HepG2 (cell line): ENCODE results near the gene TLCD1. TPM values are rescaled to one million over a fixed set of nuclear protein-coding genes. Genes with fewer than 3 reads are reported as not detected.

ENCODE experiments used
- DNMT3B ChIP-seq: conservative IDR thresholded peaks from 2 replicates; pipeline ENCODE4 v1.6.1; 2016; ENCODE audit warnings: missing biosample characterization, control low read depth
- GTF3A ChIP-seq: sonication (generic); formaldehyde crosslinking; conservative IDR thresholded peaks from 2 replicates; pipeline ENCODE4 v1.4.0; 2020; ENCODE audit warnings: mild to moderate bottlenecking, missing genetic modification reagents
- HNF4A ChIP-seq: sonication (generic); formaldehyde crosslinking; IDR thresholded peaks from 2 replicates; pipeline ENCODE4 v1.4.0; 2020; ENCODE audit warnings: missing genetic modification reagents
- MAFG ChIP-seq: sonication (generic); formaldehyde crosslinking; IDR thresholded peaks from 2 replicates; pipeline ENCODE4 v1.5.1; 2020; ENCODE audit warnings: mild to moderate bottlenecking, missing genetic modification reagents
- REXO4 ChIP-seq: sonication (generic); formaldehyde crosslinking; IDR thresholded peaks from 2 replicates; pipeline ENCODE4 v1.8.0; 2022; ENCODE audit warnings: missing genetic modification reagents, mild to moderate bottlenecking, borderline replicate concordance
- SMAD9 ChIP-seq: sonication (generic); formaldehyde crosslinking; IDR thresholded peaks from 2 replicates; pipeline ENCODE4 v1.5.1; 2020; ENCODE audit warnings: mild to moderate bottlenecking, missing genetic modification reagents
- ZEB1 ChIP-seq: IDR thresholded peaks from 2 replicates; pipeline ENCODE4 v1.6.1; 2012; ENCODE audit warnings: mild to moderate bottlenecking, low read depth, inconsistent platforms; ENCODE audit not compliant: insufficient replicate concordance
- ZNF101 ChIP-seq: sonication (generic); formaldehyde crosslinking; IDR thresholded peaks from 2 replicates; pipeline ENCODE4 v1.4.0; 2020; ENCODE audit warnings: mild to moderate bottlenecking, low read depth, missing genetic modification reagents, borderline replicate concordance
- ZNF564 ChIP-seq: sonication (generic); formaldehyde crosslinking; IDR thresholded peaks from 2 replicates; pipeline ENCODE4 v1.8.1; 2023; ENCODE audit warnings: mild to moderate bottlenecking, missing genetic modification reagents
- ZNF598 ChIP-seq: sonication (generic); formaldehyde crosslinking; IDR thresholded peaks from 2 replicates; pipeline ENCODE4 v1.5.1; 2020; ENCODE audit warnings: mild to moderate bottlenecking, missing genetic modification reagents, borderline replicate concordance
- ZNF761 ChIP-seq: sonication (generic); formaldehyde crosslinking; conservative IDR thresholded peaks from 2 replicates; pipeline ENCODE4 v1.4.0; 2020; ENCODE audit warnings: mild to moderate bottlenecking, missing genetic modification reagents
- ZNF841 ChIP-seq: sonication (generic); formaldehyde crosslinking; IDR thresholded peaks from 2 replicates; pipeline ENCODE4 v1.8.1; 2023; ENCODE audit warnings: missing genetic modification reagents, borderline replicate concordance
- ZSCAN12 ChIP-seq: sonication (generic); formaldehyde crosslinking; IDR thresholded peaks from 2 replicates; pipeline ENCODE4 v1.9.0; 2021; ENCODE audit warnings: mild to moderate bottlenecking, missing genetic modification reagents
- polyA plus RNA-seq, 8 experiments: library from polyadenylated mRNA; depleted of rRNA in 3 of 8; stranded (reverse) in 7 of 8; unstranded in 1 of 8; fragments of >200 nt; fragmentation: Illumina TruSeq in 4 of 8; extraction: Trizol in 4 of 8; gene quantifications; 2 replicates each; pipeline versions ENCODE4 v1.2.1 to v1.2.3, GENCODE V29; 2011 to 2016; ENCODE audit warnings: low read depth in 4 of 8, missing spikeins in 1 of 8, mixed read lengths in 1 of 8; ENCODE audit not compliant: insufficient read depth in 1 of 8
- total RNA-seq, 5 experiments: library from RNA; depleted of rRNA; stranded (reverse); fragments of >200 nt; fragmentation: Illumina TruSeq; extraction: Trizol; gene quantifications; 2 replicates each; pipeline ENCODE4 v1.2.3, GENCODE V29; 2016; ENCODE audit warnings: low read depth in 1 of 5
- TF ChIP-seq, protein P1 (sequence below): IDR thresholded peaks from 2 replicates; pipeline ENCODE4 v1.6.1; 2016; ENCODE audit warnings: low read depth
- TF ChIP-seq, protein P2 (sequence below): sonication (generic); formaldehyde crosslinking; IDR thresholded peaks from 2 replicates; pipeline ENCODE4 v1.4.0; 2020; ENCODE audit warnings: missing genetic modification reagents
- TF ChIP-seq, protein P3 (sequence below): sonication (generic); formaldehyde crosslinking; IDR thresholded peaks from 2 replicates; pipeline ENCODE4 v1.4.0; 2020; ENCODE audit warnings: missing genetic modification reagents
- TF ChIP-seq, protein P4 (sequence below): sonication (generic); formaldehyde crosslinking; IDR thresholded peaks from 2 replicates; pipeline ENCODE4 v1.4.0; 2020; ENCODE audit warnings: mild to moderate bottlenecking, missing genetic modification reagents
- TF ChIP-seq, protein P5 (sequence below): sonication (generic); formaldehyde crosslinking; IDR thresholded peaks from 2 replicates; pipeline ENCODE4 v1.8.1; 2023; ENCODE audit warnings: mild to moderate bottlenecking, moderate library complexity, missing genetic modification reagents

Gene TLCD1
- total and polyA plus RNA-seq, 2 of the 13 experiments (the other 11 are each of a cell fraction or from before 2014, with no cell fraction given) = 14.9 to 19.6 TPM

DNA sequence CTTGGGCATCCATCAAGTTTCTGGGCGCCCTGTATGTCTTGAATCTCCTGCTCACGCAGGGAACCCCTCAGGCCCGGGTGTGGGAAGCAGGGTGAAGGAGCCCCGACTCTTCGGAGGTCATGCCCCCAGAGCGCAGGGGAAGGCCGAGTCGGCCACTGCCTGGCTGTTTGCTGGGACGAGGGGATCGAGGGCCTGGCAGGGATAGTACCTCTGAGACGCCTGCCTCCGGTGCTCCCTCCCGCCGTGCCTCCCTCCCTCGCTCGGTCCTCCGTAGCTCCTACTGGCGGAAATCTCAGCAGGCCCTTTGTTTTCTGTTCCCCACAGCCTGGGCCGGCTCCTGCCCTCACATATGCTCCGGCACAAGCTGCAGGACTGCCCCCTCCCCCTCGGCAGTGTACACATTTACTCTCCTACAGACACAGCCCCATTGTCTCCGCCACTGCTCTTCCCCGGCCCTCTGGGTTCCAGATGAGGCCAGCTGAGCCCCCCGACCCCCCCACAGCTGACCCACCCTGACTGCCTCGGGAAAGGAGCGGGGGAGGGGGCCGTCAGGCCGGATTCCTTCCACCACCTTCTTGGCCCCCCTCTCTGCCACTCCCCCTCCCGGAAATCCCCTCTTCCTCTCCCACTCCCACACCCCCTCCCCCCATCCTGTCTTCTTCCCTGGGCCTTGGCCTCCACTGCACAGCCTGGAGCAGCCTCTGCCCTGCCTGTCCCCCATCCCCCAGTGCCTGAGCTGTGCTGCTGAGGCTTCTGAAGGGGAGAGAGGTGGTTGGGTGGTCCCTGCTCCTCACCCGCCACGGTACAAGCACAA, 19.1 kb upstream of the TLCD1 start (continued):
- TF ChIP-seq ZNF841 (CRISPR knock-in tag) (no peak), DNMT3B (CRISPR knock-in tag) (no peak), MAFG (CRISPR knock-in tag) (no peak), ZNF101 (CRISPR knock-in tag) (no peak), HNF4A (CRISPR knock-in tag) (peak; percentile 43), ZEB1 (no peak), REXO4 (CRISPR knock-in tag) (no peak), ZSCAN12 (CRISPR knock-in tag) (no peak), SMAD9 (no peak), ZNF564 (CRISPR knock-in tag) (peak; percentile 22; the same call in 1 of the 2 replicates), ZNF598 (no peak; the same call in 1 of the 2 replicates), GTF3A (CRISPR knock-in tag) (no peak), ZNF761 (0 out of 2 replicates have a peak, but pooled peaks have one; percentile 29)
- TF ChIP-seq, protein P1, sequence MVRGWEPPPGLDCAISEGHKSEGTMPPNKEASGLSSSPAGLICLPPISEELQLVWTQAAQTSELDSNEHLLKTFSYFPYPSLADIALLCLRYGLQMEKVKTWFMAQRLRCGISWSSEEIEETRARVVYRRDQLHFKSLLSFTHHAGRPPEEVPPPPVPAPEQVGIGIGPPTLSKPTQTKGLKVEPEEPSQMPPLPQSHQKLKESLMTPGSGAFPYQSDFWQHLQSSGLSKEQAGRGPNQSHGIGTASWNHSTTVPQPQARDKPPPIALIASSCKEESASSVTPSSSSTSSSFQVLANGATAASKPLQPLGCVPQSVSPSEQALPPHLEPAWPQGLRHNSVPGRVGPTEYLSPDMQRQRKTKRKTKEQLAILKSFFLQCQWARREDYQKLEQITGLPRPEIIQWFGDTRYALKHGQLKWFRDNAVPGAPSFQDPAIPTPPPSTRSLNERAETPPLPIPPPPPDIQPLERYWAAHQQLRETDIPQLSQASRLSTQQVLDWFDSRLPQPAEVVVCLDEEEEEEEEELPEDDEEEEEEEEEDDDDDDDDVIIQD (CRISPR knock-in tag) = no peak
- TF ChIP-seq, protein P2, sequence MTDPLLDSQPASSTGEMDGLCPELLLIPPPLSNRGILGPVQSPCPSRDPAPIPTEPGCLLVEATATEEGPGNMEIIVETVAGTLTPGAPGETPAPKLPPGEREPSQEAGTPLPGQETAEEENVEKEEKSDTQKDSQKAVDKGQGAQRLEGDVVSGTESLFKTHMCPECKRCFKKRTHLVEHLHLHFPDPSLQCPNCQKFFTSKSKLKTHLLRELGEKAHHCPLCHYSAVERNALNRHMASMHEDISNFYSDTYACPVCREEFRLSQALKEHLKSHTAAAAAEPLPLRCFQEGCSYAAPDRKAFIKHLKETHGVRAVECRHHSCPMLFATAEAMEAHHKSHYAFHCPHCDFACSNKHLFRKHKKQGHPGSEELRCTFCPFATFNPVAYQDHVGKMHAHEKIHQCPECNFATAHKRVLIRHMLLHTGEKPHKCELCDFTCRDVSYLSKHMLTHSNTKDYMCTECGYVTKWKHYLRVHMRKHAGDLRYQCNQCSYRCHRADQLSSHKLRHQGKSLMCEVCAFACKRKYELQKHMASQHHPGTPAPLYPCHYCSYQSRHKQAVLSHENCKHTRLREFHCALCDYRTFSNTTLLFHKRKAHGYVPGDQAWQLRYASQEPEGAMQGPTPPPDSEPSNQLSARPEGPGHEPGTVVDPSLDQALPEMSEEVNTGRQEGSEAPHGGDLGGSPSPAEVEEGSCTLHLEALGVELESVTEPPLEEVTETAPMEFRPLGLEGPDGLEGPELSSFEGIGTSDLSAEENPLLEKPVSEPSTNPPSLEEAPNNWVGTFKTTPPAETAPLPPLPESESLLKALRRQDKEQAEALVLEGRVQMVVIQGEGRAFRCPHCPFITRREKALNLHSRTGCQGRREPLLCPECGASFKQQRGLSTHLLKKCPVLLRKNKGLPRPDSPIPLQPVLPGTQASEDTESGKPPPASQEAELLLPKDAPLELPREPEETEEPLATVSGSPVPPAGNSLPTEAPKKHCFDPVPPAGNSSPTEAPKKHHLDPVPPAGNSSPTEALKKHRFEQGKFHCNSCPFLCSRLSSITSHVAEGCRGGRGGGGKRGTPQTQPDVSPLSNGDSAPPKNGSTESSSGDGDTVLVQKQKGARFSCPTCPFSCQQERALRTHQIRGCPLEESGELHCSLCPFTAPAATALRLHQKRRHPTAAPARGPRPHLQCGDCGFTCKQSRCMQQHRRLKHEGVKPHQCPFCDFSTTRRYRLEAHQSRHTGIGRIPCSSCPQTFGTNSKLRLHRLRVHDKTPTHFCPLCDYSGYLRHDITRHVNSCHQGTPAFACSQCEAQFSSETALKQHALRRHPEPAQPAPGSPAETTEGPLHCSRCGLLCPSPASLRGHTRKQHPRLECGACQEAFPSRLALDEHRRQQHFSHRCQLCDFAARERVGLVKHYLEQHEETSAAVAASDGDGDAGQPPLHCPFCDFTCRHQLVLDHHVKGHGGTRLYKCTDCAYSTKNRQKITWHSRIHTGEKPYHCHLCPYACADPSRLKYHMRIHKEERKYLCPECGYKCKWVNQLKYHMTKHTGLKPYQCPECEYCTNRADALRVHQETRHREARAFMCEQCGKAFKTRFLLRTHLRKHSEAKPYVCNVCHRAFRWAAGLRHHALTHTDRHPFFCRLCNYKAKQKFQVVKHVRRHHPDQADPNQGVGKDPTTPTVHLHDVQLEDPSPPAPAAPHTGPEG (CRISPR knock-in tag) = no peak
- TF ChIP-seq, protein P3, sequence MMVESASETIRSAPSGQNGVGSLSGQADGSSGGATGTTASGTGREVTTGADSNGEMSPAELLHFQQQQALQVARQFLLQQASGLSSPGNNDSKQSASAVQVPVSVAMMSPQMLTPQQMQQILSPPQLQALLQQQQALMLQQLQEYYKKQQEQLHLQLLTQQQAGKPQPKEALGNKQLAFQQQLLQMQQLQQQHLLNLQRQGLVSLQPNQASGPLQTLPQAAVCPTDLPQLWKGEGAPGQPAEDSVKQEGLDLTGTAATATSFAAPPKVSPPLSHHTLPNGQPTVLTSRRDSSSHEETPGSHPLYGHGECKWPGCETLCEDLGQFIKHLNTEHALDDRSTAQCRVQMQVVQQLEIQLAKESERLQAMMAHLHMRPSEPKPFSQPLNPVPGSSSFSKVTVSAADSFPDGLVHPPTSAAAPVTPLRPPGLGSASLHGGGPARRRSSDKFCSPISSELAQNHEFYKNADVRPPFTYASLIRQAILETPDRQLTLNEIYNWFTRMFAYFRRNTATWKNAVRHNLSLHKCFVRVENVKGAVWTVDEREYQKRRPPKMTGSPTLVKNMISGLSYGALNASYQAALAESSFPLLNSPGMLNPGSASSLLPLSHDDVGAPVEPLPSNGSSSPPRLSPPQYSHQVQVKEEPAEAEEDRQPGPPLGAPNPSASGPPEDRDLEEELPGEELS = peak; percentile 57
- TF ChIP-seq, protein P4, sequence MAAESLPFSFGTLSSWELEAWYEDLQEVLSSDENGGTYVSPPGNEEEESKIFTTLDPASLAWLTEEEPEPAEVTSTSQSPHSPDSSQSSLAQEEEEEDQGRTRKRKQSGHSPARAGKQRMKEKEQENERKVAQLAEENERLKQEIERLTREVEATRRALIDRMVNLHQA (CRISPR knock-in tag) = no peak
- TF ChIP-seq, protein P5, sequence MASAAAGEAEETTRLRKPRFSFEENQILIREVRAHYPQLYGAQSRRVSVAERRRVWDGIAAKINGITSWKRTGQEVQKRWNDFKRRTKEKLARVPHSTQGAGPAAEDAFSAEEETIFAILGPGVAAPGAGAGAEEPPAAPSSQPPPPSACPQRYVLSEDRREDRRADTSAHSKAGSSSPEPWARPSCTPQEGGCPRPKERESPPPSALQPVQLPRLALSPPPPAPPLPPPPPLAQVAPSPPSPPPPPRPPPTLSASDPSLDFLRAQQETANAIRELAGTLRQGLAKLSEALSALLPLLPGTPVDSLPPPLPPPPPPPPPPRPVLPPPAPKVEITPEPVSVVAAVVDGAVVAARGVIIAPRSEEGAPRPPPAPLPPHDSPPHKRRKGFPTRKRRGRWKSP (CRISPR knock-in tag) = no peak; the same call in 1 of the 2 replicates
